ENCODE results near the gene ADAM8. TPM values are rescaled to one million over a fixed set of nuclear protein-coding genes. Genes with fewer than 3 reads are reported as not detected.

Gene ADAM8
- total and polyA plus RNA-seq, 12 donors, result 0.61 to 7.7 (median 3.8) TPM

- Histone ChIP-seq H3K4me1 (replicated peaks in 1 of 2) (no peaks in the 10 kb centered on the region), H3K36me3 (replicated peaks in 1 of 2) (peaks cover 0 to 89% of the 10 kb centered on the region in 2 donors), H3K9me3 (replicated peaks in 1 of 3) (no peaks in the 10 kb centered on the region), H3K27me3 (no peaks in the 10 kb centered on the region), H3K4me3 (no peak overlapping the region), H3K27ac (no peak overlapping the region)
- WGBS, 4 donors, result 94 to 98% (median 95%) methylated on average over 15 to 36 of the region's 36 CpGs
- no peak for DNase-seq
- TF ChIP-seq POLR2A (IDR thresholded peaks at IDR 0.05), result no peak
- no peak for TF ChIP-seq CTCF (IDR thresholded peaks at IDR 0.05)
- intact Hi-C loops (cut with DNase I), result no loop called here
Measured at GRCh38 chr10:133285217-133285616, 8.5 kb upstream of the ADAM8 start.

DNA sequence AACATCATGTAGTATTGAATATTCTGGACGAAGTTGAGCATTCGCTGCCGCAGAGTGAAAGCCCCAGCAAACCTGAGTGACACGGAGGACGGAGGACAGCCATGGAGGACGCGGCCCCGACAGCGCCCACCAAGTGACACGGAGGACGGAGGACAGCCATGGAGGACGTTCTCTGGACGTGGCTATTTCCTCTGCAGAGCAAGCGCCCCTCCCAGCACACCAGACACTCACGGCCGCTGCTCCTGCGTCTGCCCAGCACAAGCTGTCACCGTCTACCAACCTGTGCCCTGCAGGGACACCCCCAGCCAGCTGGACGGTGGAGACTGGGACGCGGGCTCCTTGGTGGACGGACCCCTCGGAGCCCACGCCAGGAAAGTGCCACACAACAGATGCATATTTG, 7.3 kb upstream of the ADAM8 start:
- intact Hi-C loops (cut with DNase I), result no loop called here
- peaks cover 0 to 88% of the 10 kb centered on the region in 2 donors for H3K36me3 ChIP-seq (replicated peaks in 1 of 2)

GRCh38 chr10:133282846-133283390, 6.2 kb upstream of the ADAM8 start:
- DNase-seq, result peak in 6 of 7 donors; percentile 60 to 82 (median 67)
- Histone ChIP-seq H3K4me3 (no peak overlapping the region), H3K4me1 (replicated peaks in 1 of 2) (peaks cover 0 to 11% of the 10 kb centered on the region in 2 donors), H3K27me3 (no peaks in the 10 kb centered on the region), H3K36me3 (replicated peaks in 1 of 2) (peaks cover 0 to 78% of the 10 kb centered on the region in 2 donors), H3K9me3 (replicated peaks in 1 of 3) (no peaks in the 10 kb centered on the region), H3K27ac (no peak overlapping the region)
- 53 to 76% (median 64%) methylated on average over 6 to 24 of the region's 24 CpGs for WGBS, 4 donors
- intact Hi-C loops (cut with DNase I), result no loop called here
- TF ChIP-seq POLR2A (IDR thresholded peaks at IDR 0.05), result no peak
- no peak for TF ChIP-seq CTCF (IDR thresholded peaks at IDR 0.05)

More for the DNA sequence above, 7.3 kb upstream of the ADAM8 start:
- no peak for TF ChIP-seq POLR2A (IDR thresholded peaks at IDR 0.05)
- TF ChIP-seq CTCF (IDR thresholded peaks at IDR 0.05), result no peak
- DNase-seq, result no peak
- WGBS, 4 donors, result 93 to 98% (median 95%) methylated on average over 17 to 24 of the region's 24 CpGs
- no peaks in the 10 kb centered on the region for H3K27me3 ChIP-seq
- H3K4me1 ChIP-seq (replicated peaks in 1 of 2), result peaks cover 0 to under 1% of the 10 kb centered on the region in 2 donors
- no peaks in the 10 kb centered on the region for H3K9me3 ChIP-seq (replicated peaks in 1 of 3)
- H3K27ac ChIP-seq, result no peak overlapping the region
- no peak overlapping the region for H3K4me3 ChIP-seq

GRCh38 chr10:133281628-133282372, 5.1 kb upstream of the ADAM8 start:
- intact Hi-C loops (cut with DNase I), result no loop called here
- peaks cover 0 to 19% of the 10 kb centered on the region in 2 donors for H3K4me1 ChIP-seq (replicated peaks in 1 of 2)
- no peak overlapping the region for H3K27ac ChIP-seq
- no peak for DNase-seq
- H3K4me3 ChIP-seq, result no peak overlapping the region
- no peaks in the 10 kb centered on the region for H3K9me3 ChIP-seq (replicated peaks in 1 of 3)
- peaks cover 0 to 69% of the 10 kb centered on the region in 2 donors for H3K36me3 ChIP-seq (replicated peaks in 1 of 2)
- WGBS, 4 donors, result 92 to 95% (median 93%) methylated on average over 18 to 38 of the region's 38 CpGs
- no peaks in the 10 kb centered on the region for H3K27me3 ChIP-seq
- TF ChIP-seq CTCF (IDR thresholded peaks at IDR 0.05) (no peak), POLR2A (IDR thresholded peaks at IDR 0.05) (no peak)
